Activated T-cell treated with anti-CD3 and anti-CD28 coated beads for 24 hours (primary cell): Measurements from ENCODE around the gene ABL1.

Experiments
- DNase-seq: peaks from one replicate; pipeline ENCODE4 v3.0.0-alpha.2; 2020; ENCODE audit warnings: low read depth

The ABL1 gene

GRCh38 chr9:130931508-130932254 lies 96.6 kb downstream of the ABL1 start:
- no peak for DNase-seq

GRCh38 chr9:130932255-130933079 lies 97.4 kb downstream of the ABL1 start:
- DNase-seq, result no peak

- no peak for DNase-seq
These were observed 98.3 kb downstream of the ABL1 start for GRCh38 chr9:130933114-130934046.

GRCh38 chr9:130934246-130934645 lies 99.2 kb downstream of the ABL1 start:
- DNase-seq, result no peak

- DNase-seq, result no peak
These were observed 99.9 kb downstream of the ABL1 start for GRCh38 chr9:130934702-130935647.

GRCh38 chr9:130935648-130936271 lies 100.7 kb downstream of the ABL1 start:
- no peak for DNase-seq

GRCh38 chr9:130936285-130937117 lies 101.4 kb downstream of the ABL1 start:
- DNase-seq, result no peak
